Measurements from ENCODE around the gene OBP2B. TPM values are rescaled to one million over a fixed set of nuclear protein-coding genes. Genes with fewer than 3 reads are reported as not detected.

The OBP2B gene
- polyA plus RNA-seq, 1 donor from 2014 or later = not detected

- H3K79me2 ChIP-seq (replicated peaks; ENCODE audit: insufficient read depth, low read length) = no peaks in the 10 kb centered on the region
- no peak overlapping the region for H3K27ac ChIP-seq (ENCODE audit: low read length)
- no peaks in the 10 kb centered on the region for H3K9me3 ChIP-seq (ENCODE audit: low read length)
- no peaks in the 10 kb centered on the region for H3K27me3 ChIP-seq (ENCODE audit: insufficient read depth, low read depth, low read length)
- H3K4me2 ChIP-seq (ENCODE audit: low read length) = no peak overlapping the region
- H3K9ac ChIP-seq (ENCODE audit: low read length) = no peak overlapping the region
- TF ChIP-seq EP300 (conservative IDR thresholded peaks at IDR 0.05; ENCODE audit: poor library complexity, severe bottlenecking) (no peak), REST (IDR thresholded peaks at IDR 0.05; ENCODE audit: borderline replicate concordance) (no peak), RAD21 (conservative IDR thresholded peaks at IDR 0.05) (no peak)
- TF ChIP-seq, protein P1, sequence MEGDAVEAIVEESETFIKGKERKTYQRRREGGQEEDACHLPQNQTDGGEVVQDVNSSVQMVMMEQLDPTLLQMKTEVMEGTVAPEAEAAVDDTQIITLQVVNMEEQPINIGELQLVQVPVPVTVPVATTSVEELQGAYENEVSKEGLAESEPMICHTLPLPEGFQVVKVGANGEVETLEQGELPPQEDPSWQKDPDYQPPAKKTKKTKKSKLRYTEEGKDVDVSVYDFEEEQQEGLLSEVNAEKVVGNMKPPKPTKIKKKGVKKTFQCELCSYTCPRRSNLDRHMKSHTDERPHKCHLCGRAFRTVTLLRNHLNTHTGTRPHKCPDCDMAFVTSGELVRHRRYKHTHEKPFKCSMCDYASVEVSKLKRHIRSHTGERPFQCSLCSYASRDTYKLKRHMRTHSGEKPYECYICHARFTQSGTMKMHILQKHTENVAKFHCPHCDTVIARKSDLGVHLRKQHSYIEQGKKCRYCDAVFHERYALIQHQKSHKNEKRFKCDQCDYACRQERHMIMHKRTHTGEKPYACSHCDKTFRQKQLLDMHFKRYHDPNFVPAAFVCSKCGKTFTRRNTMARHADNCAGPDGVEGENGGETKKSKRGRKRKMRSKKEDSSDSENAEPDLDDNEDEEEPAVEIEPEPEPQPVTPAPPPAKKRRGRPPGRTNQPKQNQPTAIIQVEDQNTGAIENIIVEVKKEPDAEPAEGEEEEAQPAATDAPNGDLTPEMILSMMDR (IDR thresholded peaks at IDR 0.05; ENCODE audit: poor library complexity, severe bottlenecking) = no peak
- no peak overlapping the region for H3K4me3 ChIP-seq (ENCODE audit: low read length)
- no peaks in the 10 kb centered on the region for H3F3A ChIP-seq (ENCODE audit: insufficient read depth, low read length, poor library complexity, severe bottlenecking)
- no peak overlapping the region for H2AFZ ChIP-seq (ENCODE audit: low read depth, low read length)
- no peaks in the 10 kb centered on the region for H3K36me3 ChIP-seq (ENCODE audit: insufficient read depth, low read length)
- H4K20me1 ChIP-seq (ENCODE audit: insufficient read depth) = no peaks in the 10 kb centered on the region
- no peaks in the 10 kb centered on the region for H3K9me2 ChIP-seq (ENCODE audit: insufficient read depth, low read length)
Observed at GRCh38 chr9:133226219-133227171, 17.4 kb upstream of the OBP2B start.

DNA sequence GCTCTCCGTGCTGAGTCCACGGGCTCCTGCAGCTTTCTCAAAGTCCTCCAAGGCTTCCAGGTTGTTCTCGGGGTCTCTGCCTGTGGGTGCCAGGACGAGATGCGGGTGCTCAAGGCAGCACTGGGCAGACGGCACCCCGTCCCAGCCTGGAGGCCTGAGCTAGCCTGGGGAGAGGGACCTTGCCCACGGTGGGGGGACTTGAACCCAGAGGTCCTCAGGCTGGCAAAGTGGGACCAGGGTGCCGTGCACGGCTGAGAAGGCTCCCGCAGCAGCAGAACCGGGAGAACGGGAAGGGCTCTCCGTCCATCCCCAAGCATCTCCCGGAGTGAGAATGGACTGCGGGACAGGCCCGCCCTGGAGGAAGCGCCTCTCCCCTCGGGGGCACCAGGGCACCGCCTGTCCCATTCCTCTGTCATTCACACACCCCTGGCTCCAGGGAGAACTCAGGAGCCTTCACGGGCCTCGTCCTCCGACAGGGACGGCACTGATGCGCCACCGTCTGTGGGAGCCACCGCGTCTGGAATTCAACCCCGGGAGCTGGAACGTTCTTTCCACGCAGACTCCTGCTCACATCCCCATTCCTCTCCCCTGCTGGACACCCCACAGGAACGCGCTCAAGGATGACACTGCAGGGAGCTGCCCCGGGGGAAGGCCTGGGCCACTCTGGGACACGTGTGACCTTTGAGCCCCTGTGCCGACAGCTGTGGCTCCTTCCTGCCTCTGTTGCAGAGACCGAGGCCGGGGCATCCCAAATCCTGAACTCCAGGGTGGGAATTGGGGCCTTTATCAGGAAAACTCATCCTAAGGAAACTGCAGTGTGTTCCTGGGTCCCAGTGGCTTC lies 16.3 kb upstream of the OBP2B start:
- Histone ChIP-seq H3K36me3 (ENCODE audit: insufficient read depth, low read length) (no peaks in the 10 kb centered on the region), H3K9ac (ENCODE audit: low read length) (no peak overlapping the region), H3K4me3 (ENCODE audit: low read length) (no peak overlapping the region), H3K27ac (ENCODE audit: low read length) (no peak overlapping the region), H3K27me3 (ENCODE audit: insufficient read depth, low read depth, low read length) (no peaks in the 10 kb centered on the region), H3K9me3 (ENCODE audit: low read length) (no peaks in the 10 kb centered on the region), H3K79me2 (replicated peaks; ENCODE audit: insufficient read depth, low read length) (no peaks in the 10 kb centered on the region), H3K4me2 (ENCODE audit: low read length) (no peak overlapping the region), H3K9me2 (ENCODE audit: insufficient read depth, low read length) (no peaks in the 10 kb centered on the region), H4K20me1 (ENCODE audit: insufficient read depth) (no peaks in the 10 kb centered on the region), H2AFZ (ENCODE audit: low read depth, low read length) (no peak overlapping the region), H3F3A (ENCODE audit: insufficient read depth, low read length, poor library complexity, severe bottlenecking) (no peaks in the 10 kb centered on the region)
- TF ChIP-seq POLR2AphosphoS5 (IDR thresholded peaks at IDR 0.05) (no peak), SMC3 (conservative IDR thresholded peaks at IDR 0.05; ENCODE audit: poor library complexity) (no peak), REST (IDR thresholded peaks at IDR 0.05; ENCODE audit: borderline replicate concordance) (no peak), RAD21 (conservative IDR thresholded peaks at IDR 0.05) (no peak), EP300 (conservative IDR thresholded peaks at IDR 0.05; ENCODE audit: poor library complexity, severe bottlenecking) (no peak), TAF1 (IDR thresholded peaks at IDR 0.05; ENCODE audit: low read depth) (no peak), EZH2 (IDR thresholded peaks at IDR 0.05; ENCODE audit: borderline replicate concordance, insufficient read depth, low read length, poor library complexity, severe bottlenecking) (no peak), MXI1 (conservative IDR thresholded peaks at IDR 0.05; ENCODE audit: poor library complexity, severe bottlenecking) (no peak)
- TF ChIP-seq, protein P1 (IDR thresholded peaks at IDR 0.05; ENCODE audit: poor library complexity, severe bottlenecking) = no peak

All from neural cell (in vitro differentiated cells).